ENCODE results near the gene GPR137B. TPM values are rescaled to one million over a fixed set of nuclear protein-coding genes. Genes with fewer than 3 reads are reported as not detected.

GPR137B gene
- total RNA-seq, 2 donors from 2014 or later: 22.7 to 39.7 TPM

- Histone ChIP-seq H3K36me3 (no peaks in the 10 kb centered on the region), H3K9me3 (peaks cover 0 to 19% of the 10 kb centered on the region in 2 donors), H3K27ac (no peak overlapping the region), H3K4me3 (no peak overlapping the region), H3K27me3 (no peaks in the 10 kb centered on the region), H3K4me1 (peaks cover 0 to 18% of the 10 kb centered on the region in 2 donors)
- TF ChIP-seq CTCF (IDR thresholded peaks at IDR 0.05): no peak
- DNase-seq (ENCODE audit: low spot score): no peak
These were observed 21.9 kb downstream of the GPR137B start for GRCh38 chr1:236164273-236164672.

DNA sequence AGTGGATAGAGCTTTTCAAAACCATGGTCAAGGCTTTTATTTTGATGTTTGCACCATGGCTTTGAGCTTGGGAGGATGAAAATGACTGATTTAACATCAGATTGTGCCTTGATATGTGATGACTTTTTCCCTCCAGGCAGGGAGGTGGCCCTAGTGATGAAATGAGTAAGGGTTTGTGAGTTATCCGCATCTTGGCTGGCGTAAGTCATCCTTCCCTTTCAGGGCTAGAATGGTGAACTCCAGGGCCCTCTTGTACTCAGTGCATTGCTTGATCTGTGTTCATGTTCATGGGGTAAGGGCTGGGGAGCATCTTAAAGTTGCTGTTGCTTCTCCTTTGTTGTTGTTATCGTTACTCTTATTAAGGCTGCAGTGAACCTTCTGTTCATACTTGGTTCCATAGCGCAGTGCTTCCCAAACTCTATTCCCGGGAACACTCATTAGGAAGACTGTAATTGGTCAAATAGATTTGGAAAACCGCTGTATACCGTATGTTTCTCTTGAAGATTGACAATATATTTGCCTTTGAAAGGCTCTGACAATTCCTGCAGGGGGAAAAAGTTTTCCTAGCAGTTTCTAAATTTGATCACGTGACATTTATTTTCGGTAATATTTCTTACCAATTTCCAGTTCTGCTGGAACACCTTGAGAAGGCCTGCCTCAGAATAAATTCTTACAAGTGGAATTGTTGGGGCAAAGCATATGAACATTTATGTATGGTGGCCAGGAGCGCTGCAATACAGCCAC is 23.1 kb downstream of the GPR137B start:
- Histone ChIP-seq H3K36me3 (no peaks in the 10 kb centered on the region), H3K27ac (no peak overlapping the region), H3K4me1 (peaks cover 0 to 18% of the 10 kb centered on the region in 2 donors), H3K9me3 (peaks cover 0 to 19% of the 10 kb centered on the region in 2 donors), H3K27me3 (no peaks in the 10 kb centered on the region), H3K4me3 (no peak overlapping the region)
- TF ChIP-seq CTCF (IDR thresholded peaks at IDR 0.05): no peak
- no peak for DNase-seq (ENCODE audit: low spot score)

DNA sequence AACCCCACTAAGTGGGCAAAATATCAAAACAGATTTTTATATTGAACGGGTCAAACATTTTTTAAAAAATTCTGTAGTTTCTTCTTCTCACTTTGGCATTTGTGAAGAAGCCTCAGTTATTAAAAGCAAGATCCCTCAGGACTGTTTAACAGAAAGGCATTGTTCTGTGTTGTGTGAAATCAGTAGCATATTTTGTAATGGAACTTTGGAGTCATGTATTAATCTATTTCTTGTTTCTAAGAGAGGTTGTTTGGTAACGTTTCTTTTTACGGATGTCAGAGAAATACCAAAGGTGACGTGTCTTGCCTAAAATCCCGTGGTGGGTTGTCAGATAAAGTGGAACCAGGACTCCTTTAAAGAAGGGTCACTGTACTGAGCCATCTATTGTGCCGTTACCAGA is 23.7 kb downstream of the GPR137B start:
- H3K27ac ChIP-seq: no peak overlapping the region
- no peak for DNase-seq (ENCODE audit: low spot score)
- no peaks in the 10 kb centered on the region for H3K36me3 ChIP-seq
- no peak overlapping the region for H3K4me3 ChIP-seq
- peaks cover 0 to 18% of the 10 kb centered on the region in 2 donors for H3K4me1 ChIP-seq
- no peak for TF ChIP-seq CTCF (IDR thresholded peaks at IDR 0.05)
- H3K27me3 ChIP-seq: no peaks in the 10 kb centered on the region
- H3K9me3 ChIP-seq: peaks cover 0 to 15% of the 10 kb centered on the region in 2 donors

GRCh38 chr1:236167154-236167553 is 24.8 kb downstream of the GPR137B start:
- no peak overlapping the region for H3K27ac ChIP-seq
- peaks cover 0 to 4% of the 10 kb centered on the region in 2 donors for H3K9me3 ChIP-seq
- no peak overlapping the region for H3K4me3 ChIP-seq
- H3K27me3 ChIP-seq: no peaks in the 10 kb centered on the region
- no peaks in the 10 kb centered on the region for H3K36me3 ChIP-seq
- no peak for TF ChIP-seq CTCF (IDR thresholded peaks at IDR 0.05)
- peaks cover 0 to 18% of the 10 kb centered on the region in 2 donors for H3K4me1 ChIP-seq
- DNase-seq (ENCODE audit: low spot score): no peak

DNA sequence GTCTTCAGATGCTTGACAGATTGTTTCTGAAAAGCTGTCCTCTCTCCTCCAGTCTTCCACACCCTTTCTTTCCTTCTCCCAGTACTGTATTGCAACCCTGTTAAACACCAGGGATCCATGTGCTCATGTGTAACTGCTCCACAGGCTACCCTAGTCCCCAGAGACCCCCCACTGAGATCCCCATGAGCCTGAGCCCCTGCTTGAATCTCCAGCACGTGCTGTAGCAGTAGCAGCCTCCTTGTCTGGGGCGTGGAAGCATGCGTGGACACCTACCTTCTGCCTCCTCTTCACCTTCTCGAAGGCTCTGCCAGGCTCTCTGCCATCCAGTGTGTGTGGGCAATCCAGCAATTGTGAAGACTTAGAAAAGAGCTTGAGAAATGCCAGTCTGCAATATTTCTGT is 25.2 kb downstream of the GPR137B start:
- no peak for TF ChIP-seq CTCF (IDR thresholded peaks at IDR 0.05)
- Histone ChIP-seq H3K9me3 (no peaks in the 10 kb centered on the region), H3K27me3 (no peaks in the 10 kb centered on the region), H3K36me3 (no peaks in the 10 kb centered on the region), H3K4me1 (peaks cover 0 to 18% of the 10 kb centered on the region in 2 donors), H3K4me3 (no peak overlapping the region), H3K27ac (no peak overlapping the region)
- no peak for DNase-seq (ENCODE audit: low spot score)

Data from right atrium auricular region (tissue), 2 donors.